Measurements from ENCODE around the gene MGST3.
"Not testable (repeated sequence)": the region's sequence is repeated elsewhere in the genome, so short reads cannot be mapped to it uniquely, and the experiment has no call there.

- not testable (repeated sequence) for TF ChIP-seq EP300, POLR2A (IDR thresholded peaks at IDR 0.05)
These were observed 27.9 kb downstream of the MGST3 start for GRCh38 chr1:165658766-165659580.
